Stomach (tissue), 9 donors: ENCODE results near the gene SETX. TPM values are rescaled to one million over a fixed set of nuclear protein-coding genes. Genes with fewer than 3 reads are reported as not detected.

Experiments used
- DNase-seq, 2 donors: peaks; one replicate each; pipeline versions ENCODE4 v3.0.0 to v3.0.0-alpha.2; 2013 to 2019
- H3K27ac ChIP-seq, 5 donors: fragments of 200-600 bp in 4 of 5; sonication (generic) in 4 of 5; one replicate each; pipeline ENCODE4 v1.5.1; 2013 to 2019; ENCODE audit warnings: mild to moderate bottlenecking in 1 of 5, moderate library complexity in 1 of 5
- H3K27me3 ChIP-seq, 3 donors: fragments of 200-600 bp; sonication (generic); one replicate each; pipeline ENCODE4 v1.5.1; 2017 to 2019; ENCODE audit warnings: mixed run types in 1 of 3
- H3K36me3 ChIP-seq, 4 donors: fragments of 200-600 bp; sonication (generic); 1 replicate in 3 of 4; 2 replicates in 1 of 4; pipeline ENCODE4 v1.5.1; 2016 to 2019
- H3K4me1 ChIP-seq, 4 donors: fragments of 200-600 bp; sonication (generic); one replicate each; pipeline ENCODE4 v1.5.1; 2016 to 2019
- H3K4me3 ChIP-seq, 4 donors: fragments of 200-600 bp; sonication (generic) in 3 of 4; one replicate each; pipeline ENCODE4 v1.5.1; 2016 to 2019; ENCODE audit warnings: mild to moderate bottlenecking in 1 of 4
- H3K9me3 ChIP-seq, 4 donors: fragments of 200-600 bp; sonication (generic); one replicate each; pipeline ENCODE4 v1.5.1; 2016 to 2019
- CTCF ChIP-seq, 7 experiments: fragments of 450-650 bp in 4 of 7; fragments of 200-600 bp in 3 of 7; sonication (generic) in 3 of 7; IDR thresholded peaks; one replicate each; pipeline ENCODE4 v1.5.1; 2016 to 2019; ENCODE audit warnings: antibody characterized with exemption in 7 of 7, control low read depth in 2 of 7, mild to moderate bottlenecking in 1 of 7
- EP300 ChIP-seq: sonication (generic); formaldehyde crosslinking; IDR thresholded peaks from one replicate; pipeline ENCODE4 v1.6.1; 2017; ENCODE audit warnings: antibody characterized with exemption
- POLR2A ChIP-seq, 4 donors: fragments of 450-650 bp; IDR thresholded peaks; one replicate each; pipeline ENCODE4 v1.6.1; 2016; ENCODE audit warnings: antibody characterized with exemption in 4 of 4, control low read depth in 2 of 4, mild to moderate bottlenecking in 1 of 4, moderate library complexity in 1 of 4
- POLR2AphosphoS5 ChIP-seq, 3 donors: sonication (generic); formaldehyde crosslinking; IDR thresholded peaks; one replicate each; pipeline ENCODE4 v1.6.1; 2016; ENCODE audit warnings: antibody characterized with exemption in 3 of 3
- WGBS, 5 donors: extraction: QIAGEN DNeasy Blood & Tissue Kit in 3 of 5; methylation state at CpG; one replicate each; pipeline versions ENCODE4 v1.1.5 to v1.1.7; 2013 to 2018; 5-methylcytosine and 5-hydroxymethylcytosine counted together
- intact Hi-C: fragments of 100-400 bp; cut with DNase I; formaldehyde crosslinking; loops from one replicate; pipeline ENCODE4 v1.15.1; 2023; ENCODE audit warnings: low total_unique reads
- polyA plus RNA-seq, 3 donors: library from polyadenylated mRNA; stranded (reverse); fragments of 200-250 nt; gene quantifications; one replicate each; pipeline ENCODE4 v1.2.3, GENCODE V29; 2013
- total RNA-seq, 5 donors: library from RNA; depleted of rRNA; stranded (reverse); fragments of >200 nt; gene quantifications; one replicate each; pipeline versions ENCODE4 v1.1.0 to v1.2.3, GENCODE V29; 2014 to 2016
- donor health status: healthy with polysubstance abuse.
- donor health status: Bipolar disorder and iron deficiency.
- donor health status: healthy.

Gene SETX
- total and polyA plus RNA-seq, 8 donors: 7.9 to 96.7 (median 34.6) TPM

- Histone ChIP-seq H3K36me3 (peaks cover 12 to 90% (median 72%) of the 10 kb centered on the region in 4 donors), H3K9me3 (no peaks in the 10 kb centered on the region), H3K4me3 (no peak overlapping the region), H3K27ac (no peak overlapping the region), H3K4me1 (peaks cover 0 to 20% (median 3%) of the 10 kb centered on the region in 4 donors), H3K27me3 (no peaks in the 10 kb centered on the region)
- TF ChIP-seq CTCF (IDR thresholded peaks at IDR 0.05) (no peak), POLR2A (IDR thresholded peaks at IDR 0.05) (no peak), EP300 (no peak), POLR2AphosphoS5 (IDR thresholded peaks at IDR 0.05) (no peak)
- 79 to 93% (median 84%) methylated on average over 1 of the region's 1 CpG for WGBS, 5 donors
- intact Hi-C loops: no loop called here
- DNase-seq: no peak
Observed at GRCh38 chr9:132324425-132324824, 30.4 kb downstream of the SETX start.

GRCh38 chr9:132319421-132320110 lies 35.2 kb downstream of the SETX start:
- TF ChIP-seq EP300: no peak
- no peak for TF ChIP-seq POLR2A (IDR thresholded peaks at IDR 0.05)
- no peak for TF ChIP-seq POLR2AphosphoS5 (IDR thresholded peaks at IDR 0.05)
- TF ChIP-seq CTCF (IDR thresholded peaks at IDR 0.05): no peak
- intact Hi-C loops: no loop called here
- no peak overlapping the region for H3K4me3 ChIP-seq
- H3K27ac ChIP-seq: no peak overlapping the region
- H3K27me3 ChIP-seq: no peaks in the 10 kb centered on the region
- H3K4me1 ChIP-seq: peaks cover 0 to 45% (median 13%) of the 10 kb centered on the region in 4 donors
- DNase-seq: no peak
- WGBS, 5 donors: 53 to 67% (median 56%) methylated on average over 4 of the region's 4 CpGs
- no peaks in the 10 kb centered on the region for H3K9me3 ChIP-seq
- peaks cover 0 to 74% (median 55%) of the 10 kb centered on the region in 4 donors for H3K36me3 ChIP-seq

- TF ChIP-seq CTCF (IDR thresholded peaks at IDR 0.05) (no peak), POLR2A (IDR thresholded peaks at IDR 0.05) (no peak), POLR2AphosphoS5 (IDR thresholded peaks at IDR 0.05) (no peak), EP300 (no peak)
- WGBS, 5 donors: 80 to 89% (median 89%) methylated on average over 2 of the region's 2 CpGs
Observed at GRCh38 chr9:132312873-132313272, 41.9 kb downstream of the SETX start.

GRCh38 chr9:132312426-132312825 lies 42.4 kb downstream of the SETX start:
- no peak for DNase-seq
- H3K36me3 ChIP-seq: peaks cover 38 to 85% (median 77%) of the 10 kb centered on the region in 4 donors
- TF ChIP-seq POLR2A (IDR thresholded peaks at IDR 0.05): no peak
- TF ChIP-seq EP300: no peak
- no peak for TF ChIP-seq CTCF (IDR thresholded peaks at IDR 0.05)
- no peak for TF ChIP-seq POLR2AphosphoS5 (IDR thresholded peaks at IDR 0.05)
- H3K27me3 ChIP-seq: no peaks in the 10 kb centered on the region
- intact Hi-C loops: no loop called here
- H3K4me1 ChIP-seq: peaks cover 0 to 5% (median 0%) of the 10 kb centered on the region in 4 donors
- no peak overlapping the region for H3K27ac ChIP-seq
- no peak overlapping the region for H3K4me3 ChIP-seq
- H3K9me3 ChIP-seq: no peaks in the 10 kb centered on the region

More at GRCh38 chr9:132312873-132313272, 41.9 kb downstream of the SETX start:
- no peak overlapping the region for H3K4me3 ChIP-seq
- H3K9me3 ChIP-seq: no peaks in the 10 kb centered on the region
- no peak overlapping the region for H3K27ac ChIP-seq
- intact Hi-C loops: no loop called here
- DNase-seq: no peak
- no peaks in the 10 kb centered on the region for H3K27me3 ChIP-seq
- H3K36me3 ChIP-seq: peaks cover 35 to 83% (median 76%) of the 10 kb centered on the region in 4 donors
- peaks cover 0 to 10% (median 2%) of the 10 kb centered on the region in 4 donors for H3K4me1 ChIP-seq
